Measurements from ENCODE around the gene PRICKLE3.
"Not testable (repeated sequence)": the region's sequence is repeated elsewhere in the genome, so short reads cannot be mapped to it uniquely, and the experiment has no call there.

DNA sequence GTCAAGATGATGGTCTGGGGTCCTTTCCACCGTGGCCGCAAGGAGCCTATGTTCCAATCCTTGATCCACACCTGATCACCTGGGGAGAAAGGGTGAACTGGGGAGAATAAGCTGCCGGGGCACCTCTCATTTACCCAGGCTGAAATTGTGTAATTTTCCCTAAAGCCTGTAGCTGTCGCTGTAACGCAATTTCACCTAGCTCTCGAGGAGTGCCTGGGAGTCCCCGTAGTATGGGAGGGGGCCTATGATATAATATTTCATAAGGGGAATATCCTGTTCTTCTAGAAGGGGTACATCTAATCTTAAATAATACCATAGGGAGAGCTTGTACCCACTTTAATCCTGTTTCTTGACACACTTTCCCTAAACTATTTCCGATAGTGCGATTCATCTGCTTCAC lies 43.9 kb downstream of the PRICKLE3 start:
- TF ChIP-seq CTCF (IDR thresholded peaks at IDR 0.05): peak in 6 of 7 experiments; percentile 22 to 44 (median 40)
- TF ChIP-seq POLR2A (IDR thresholded peaks at IDR 0.05): not testable (repeated sequence)
